Gastroesophageal sphincter (tissue), 3 donors: ENCODE data around the gene RINT1.

ENCODE experiments used
- POLR2A ChIP-seq, 2 donors: fragments of 450-650 bp; IDR thresholded peaks; one replicate each; pipeline ENCODE4 v1.6.1; 2017; ENCODE audit warnings: antibody characterized with exemption in 2 of 2, mild to moderate bottlenecking in 2 of 2, moderate library complexity in 1 of 2
- POLR2AphosphoS5 ChIP-seq: sonication (generic); formaldehyde crosslinking; IDR thresholded peaks from one replicate; pipeline ENCODE4 v1.6.1; 2017; ENCODE audit warnings: antibody characterized with exemption
- TF ChIP-seq, protein P1 (sequence below), 4 experiments: fragments of 200-600 bp in 2 of 4; fragments of 450-650 bp in 2 of 4; sonication (generic) in 1 of 4; IDR thresholded peaks; one replicate each; pipeline ENCODE4 v1.5.1; 2017 to 2019; ENCODE audit warnings: antibody characterized with exemption in 4 of 4, mild to moderate bottlenecking in 2 of 4, moderate library complexity in 2 of 4

DNA sequence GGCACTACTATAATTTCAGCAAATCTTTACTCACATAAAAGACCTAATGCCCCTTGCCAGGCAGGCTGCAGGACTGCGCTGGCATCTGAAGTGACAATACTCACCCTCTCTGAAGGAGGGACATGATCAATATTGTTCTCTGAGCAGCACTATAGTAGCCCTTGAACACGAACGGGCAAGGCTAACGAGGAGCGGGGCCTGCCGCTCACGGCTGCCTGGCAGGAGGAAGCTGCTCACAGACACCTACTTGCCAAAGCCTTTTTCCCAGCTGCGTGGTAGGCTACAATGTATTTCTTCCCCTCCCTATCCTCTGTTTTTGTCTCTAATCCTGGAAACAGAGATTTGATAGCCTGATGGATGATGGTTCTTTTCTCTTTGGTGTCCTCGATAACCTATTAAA, 29.8 kb upstream of the RINT1 start:
- TF ChIP-seq, protein P1, sequence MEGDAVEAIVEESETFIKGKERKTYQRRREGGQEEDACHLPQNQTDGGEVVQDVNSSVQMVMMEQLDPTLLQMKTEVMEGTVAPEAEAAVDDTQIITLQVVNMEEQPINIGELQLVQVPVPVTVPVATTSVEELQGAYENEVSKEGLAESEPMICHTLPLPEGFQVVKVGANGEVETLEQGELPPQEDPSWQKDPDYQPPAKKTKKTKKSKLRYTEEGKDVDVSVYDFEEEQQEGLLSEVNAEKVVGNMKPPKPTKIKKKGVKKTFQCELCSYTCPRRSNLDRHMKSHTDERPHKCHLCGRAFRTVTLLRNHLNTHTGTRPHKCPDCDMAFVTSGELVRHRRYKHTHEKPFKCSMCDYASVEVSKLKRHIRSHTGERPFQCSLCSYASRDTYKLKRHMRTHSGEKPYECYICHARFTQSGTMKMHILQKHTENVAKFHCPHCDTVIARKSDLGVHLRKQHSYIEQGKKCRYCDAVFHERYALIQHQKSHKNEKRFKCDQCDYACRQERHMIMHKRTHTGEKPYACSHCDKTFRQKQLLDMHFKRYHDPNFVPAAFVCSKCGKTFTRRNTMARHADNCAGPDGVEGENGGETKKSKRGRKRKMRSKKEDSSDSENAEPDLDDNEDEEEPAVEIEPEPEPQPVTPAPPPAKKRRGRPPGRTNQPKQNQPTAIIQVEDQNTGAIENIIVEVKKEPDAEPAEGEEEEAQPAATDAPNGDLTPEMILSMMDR (IDR thresholded peaks at IDR 0.05), result no peak
- TF ChIP-seq POLR2A (IDR thresholded peaks at IDR 0.05) (no peak), POLR2AphosphoS5 (no peak)
